Activated CD4-positive, CD25-positive, alpha-beta regulatory T cell treated with anti-CD3 and anti-CD28 coated beads, Interleukin-2, amount 50 U/mL, for 72 hours (primary cell): ENCODE results near the gene MTARC2.
"Not testable (repeated sequence)": the region's sequence is repeated elsewhere in the genome, so short reads cannot be mapped to it uniquely, and the experiment has no call there.

Source experiments
- DNase-seq: peaks from one replicate; pipeline ENCODE4 v3.0.0; 2021

MTARC2 gene

DNA sequence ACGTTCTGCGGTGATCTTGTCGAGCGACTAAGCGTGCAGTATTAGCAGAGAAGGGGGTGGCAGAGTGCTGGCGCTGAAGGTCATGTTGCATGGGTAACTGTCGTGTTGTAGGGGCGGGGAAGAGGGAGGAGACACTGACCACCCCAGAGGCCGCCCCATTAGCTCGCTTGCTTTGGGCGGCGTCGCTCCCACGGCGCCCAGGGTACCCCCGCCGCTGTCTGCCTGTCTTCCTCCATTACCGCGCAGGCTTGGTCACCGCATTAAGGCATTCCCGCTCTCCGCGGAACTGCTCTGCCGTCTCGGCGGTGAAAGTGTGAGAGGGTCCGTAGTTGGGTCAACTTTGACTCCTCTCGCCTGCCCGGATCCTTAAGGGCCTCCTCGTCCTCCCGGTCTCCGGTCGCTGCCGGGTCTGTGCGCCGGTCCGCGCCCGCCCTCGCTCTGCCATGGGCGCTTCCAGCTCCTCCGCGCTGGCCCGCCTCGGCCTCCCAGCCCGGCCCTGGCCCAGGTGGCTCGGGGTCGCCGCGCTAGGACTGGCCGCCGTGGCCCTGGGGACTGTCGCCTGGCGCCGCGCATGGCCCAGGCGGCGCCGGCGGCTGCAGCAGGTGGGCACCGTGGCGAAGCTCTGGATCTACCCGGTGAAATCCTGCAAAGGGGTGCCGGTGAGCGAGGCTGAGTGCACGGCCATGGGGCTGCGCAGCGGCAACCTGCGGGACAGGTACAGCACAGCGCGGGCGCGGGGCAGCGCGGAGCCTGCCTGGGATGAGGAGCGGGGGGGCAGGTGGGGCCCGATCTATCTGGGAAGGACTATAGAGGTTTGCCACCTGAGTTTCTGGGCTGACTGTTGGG is at the start of gene MTARC2:
Gene MTARC2 (plus strand): TSS at position 234 of the 846 bp plus-strand sequence. CDS start 210 bp downstream, at position 444.
- DNase-seq = no peak

DNA sequence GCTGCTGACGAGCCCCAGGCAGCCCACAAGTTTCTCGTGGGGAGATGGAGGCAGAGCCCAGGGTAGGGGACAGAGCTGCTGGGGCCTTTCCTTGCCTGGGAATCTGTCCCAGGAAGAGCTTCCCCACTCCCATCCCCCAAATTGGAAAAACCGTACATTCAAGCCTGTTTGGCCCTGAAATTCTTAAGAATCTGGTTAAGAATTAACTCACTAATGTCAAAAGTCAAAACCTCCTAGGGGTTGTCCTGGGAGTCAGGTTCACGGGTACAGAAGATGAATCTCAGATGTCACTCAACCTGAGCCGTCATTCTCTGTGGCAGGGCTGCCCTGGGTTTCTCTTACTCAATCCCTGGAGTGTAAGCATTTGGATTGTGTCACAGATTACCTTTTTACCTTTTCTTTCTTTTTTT is 49.5 kb upstream of the MTARC2 start:
- DNase-seq = no peak

DNA sequence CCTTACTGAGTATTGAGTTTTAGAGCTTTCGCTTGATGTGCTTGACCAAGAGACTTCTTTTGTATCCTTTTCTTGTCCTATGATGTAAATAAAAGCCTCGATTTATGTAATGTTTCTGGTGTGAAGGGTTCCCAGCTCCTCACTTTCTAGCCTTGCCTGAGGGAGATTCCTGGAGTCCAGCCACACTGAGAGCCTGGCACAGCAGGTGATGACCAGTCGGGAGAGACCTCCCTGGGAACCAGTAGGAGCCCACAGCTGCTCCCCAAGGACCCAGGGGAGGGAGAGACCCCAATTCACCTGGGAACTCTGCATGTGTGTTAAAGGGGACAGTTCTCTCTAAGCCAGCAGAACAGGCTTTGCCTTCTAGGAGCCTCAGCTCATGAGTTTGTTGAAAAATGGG is 49.1 kb upstream of the MTARC2 start:
- DNase-seq = no peak

DNA sequence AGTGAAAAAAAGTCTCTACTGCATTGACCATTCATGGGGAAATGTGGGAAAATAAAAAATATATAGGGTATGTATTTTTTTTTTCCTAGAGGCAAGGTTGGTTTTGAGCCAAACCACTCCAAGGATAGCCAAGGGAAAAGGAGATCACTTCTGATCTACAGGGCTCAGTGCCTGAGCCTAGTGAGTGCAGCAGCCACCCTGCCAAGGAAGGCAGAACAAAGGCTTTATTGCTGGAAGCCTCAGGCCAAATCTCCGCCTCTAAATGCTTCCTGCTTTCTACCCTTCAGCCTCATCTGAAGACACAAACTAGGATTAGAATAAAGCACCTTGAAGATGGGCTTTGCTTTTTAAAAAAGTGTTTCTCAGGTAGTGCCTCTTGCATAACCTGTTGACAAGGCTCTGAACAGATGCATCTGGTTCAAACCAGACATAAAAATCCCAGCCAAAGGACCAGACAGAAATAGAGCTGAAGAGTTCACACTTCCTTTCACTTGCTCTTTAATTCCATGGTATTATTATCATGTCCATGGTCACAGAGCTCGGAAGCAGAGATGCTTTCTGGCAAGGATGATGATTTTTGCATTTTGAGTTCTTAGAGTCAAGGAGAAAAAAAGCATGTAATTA is 47.5 kb upstream of the MTARC2 start:
- DNase-seq = no peak

DNA sequence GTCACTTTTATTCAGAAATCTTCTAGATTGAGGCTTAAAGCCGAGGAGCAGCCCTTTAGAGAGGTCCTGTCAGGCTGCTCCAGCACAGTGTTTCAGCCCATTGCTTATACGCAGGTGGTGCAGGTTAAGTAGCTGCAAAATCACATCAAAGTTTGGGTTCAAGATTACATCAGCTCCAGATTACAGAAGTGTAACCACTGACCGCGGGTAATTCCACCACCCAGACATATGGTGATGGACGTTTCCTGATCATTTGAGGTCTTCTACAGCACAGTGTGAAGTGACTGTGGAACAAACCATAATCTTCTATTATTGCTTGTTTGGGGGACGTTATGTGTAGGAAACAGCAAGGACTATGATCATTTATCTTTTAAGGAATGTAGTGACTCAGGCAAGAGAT is 46.1 kb upstream of the MTARC2 start:
- DNase-seq = no peak

DNA sequence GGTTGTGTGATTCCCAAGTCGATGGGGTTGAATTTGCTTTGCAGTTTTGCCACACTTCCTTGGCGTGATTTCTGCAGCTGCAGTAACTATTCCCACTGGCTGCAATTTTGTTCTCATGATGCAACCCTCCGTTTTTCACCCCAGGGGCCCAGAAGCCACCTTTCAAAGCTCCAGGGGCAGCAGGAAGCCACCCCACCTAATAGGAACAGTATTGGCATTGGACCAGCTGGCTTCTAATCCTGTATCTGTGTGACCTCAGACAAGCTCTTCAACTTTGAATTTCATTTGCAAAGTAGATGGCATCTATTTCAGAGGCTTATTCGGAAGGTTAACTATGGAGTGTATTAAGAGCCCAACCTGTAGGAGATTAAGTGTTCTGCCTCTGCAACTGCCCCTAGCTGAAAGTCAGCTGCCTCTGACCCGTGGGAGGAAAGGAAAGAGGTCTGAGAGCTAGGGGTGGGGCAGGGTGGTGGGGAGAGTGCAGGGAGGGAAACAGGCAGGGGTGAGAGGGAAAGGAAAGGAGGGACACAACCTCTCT is 45.3 kb upstream of the MTARC2 start:
- no peak for DNase-seq

DNA sequence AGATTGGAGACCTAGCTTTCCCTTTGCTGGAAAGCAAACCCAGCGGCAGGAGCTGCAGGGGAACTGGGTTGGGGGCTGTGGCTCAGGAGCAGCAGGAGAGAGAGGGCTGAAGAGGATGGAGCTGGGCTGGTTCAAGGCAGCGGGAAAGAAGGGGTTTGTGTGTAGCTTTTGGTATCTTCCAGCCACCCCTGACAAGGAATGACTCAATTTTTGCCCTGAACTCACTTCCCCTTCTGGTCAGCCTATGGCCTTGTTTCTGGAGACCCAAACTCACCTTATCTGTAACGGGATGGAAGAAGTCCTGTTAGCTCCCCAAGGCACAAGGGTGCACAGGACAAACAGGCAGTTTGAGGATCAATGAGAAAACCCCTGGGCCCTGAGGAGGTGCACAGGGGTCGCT is 44.8 kb upstream of the MTARC2 start:
- no peak for DNase-seq

DNA sequence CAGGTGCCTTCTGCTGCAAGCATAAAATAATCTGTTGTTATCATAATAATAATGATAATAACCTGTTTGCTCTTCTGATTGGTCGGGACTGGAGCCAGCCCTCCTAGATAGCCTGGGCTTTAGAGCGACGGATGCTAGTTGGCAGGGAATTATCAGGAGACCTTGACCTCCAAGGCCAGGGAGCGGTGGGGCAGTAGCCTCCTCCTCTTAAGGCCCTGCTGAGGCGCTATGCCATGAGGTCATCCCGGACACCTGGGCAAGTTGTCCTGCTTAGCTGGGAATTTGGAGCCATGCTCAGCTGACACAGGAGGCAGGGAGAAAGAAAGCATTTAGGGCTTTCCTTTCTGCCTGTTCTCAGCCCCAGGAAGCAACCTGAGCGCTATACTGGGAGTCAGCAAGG is 42.3 kb upstream of the MTARC2 start:
- no peak for DNase-seq

DNA sequence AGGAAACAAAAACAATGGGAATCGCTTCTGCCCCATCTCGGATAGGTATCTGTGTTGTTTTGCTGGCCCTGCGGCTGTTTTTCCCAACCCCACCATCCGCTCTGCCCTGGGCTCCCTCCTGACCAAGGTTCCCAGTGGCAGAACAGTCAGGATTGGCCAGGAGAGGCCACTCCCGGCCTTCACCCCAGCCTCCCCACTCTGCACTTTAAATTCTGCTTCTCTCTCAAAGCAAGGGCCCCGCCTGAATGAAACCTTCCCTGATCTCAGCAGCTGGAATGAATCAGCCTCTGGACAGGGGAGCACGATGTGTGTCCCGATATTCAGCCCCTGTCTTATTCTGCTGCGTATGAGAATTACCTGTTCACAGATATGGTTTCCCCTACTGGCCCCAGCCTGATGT is 41.6 kb upstream of the MTARC2 start:
- no peak for DNase-seq

DNA sequence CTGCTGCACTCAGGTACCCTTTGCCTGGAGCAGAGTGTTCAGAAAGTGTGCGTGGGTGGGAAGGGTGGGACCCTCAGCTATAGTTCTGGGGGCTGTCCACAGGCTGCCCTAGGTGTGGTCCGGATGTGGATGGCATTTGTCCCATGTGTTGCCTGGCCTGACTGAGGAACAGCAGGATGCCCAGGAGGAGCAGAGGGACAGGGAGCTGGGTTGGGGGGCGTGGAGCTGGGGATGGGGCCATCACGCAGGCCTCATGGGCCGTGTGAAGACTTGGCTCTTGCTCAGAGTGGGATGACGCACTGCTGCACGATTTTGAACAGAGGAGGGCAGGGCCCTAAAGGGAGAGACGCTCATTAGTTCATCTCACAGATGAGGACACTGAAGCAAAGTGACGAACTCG is 41.0 kb upstream of the MTARC2 start:
- no peak for DNase-seq

DNA sequence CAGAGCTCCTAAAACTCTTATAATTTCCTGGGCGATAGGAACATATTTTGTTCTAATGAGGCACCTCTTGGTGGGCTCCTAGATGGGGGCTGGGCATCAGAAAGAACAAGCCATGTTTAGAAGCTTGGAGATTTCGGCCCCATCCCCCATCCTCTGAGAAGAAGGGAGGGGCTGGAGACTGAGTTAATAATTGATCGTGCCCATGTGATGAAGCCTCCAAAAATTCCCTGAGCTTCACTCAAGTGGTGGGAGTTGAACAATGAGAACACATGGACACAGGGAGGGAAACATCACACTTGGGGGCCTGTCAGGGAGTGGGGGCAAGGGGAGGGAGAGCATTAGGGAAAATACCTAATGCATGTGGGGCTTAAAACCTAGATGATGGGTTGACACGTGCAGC is 39.9 kb upstream of the MTARC2 start:
- no peak for DNase-seq

DNA sequence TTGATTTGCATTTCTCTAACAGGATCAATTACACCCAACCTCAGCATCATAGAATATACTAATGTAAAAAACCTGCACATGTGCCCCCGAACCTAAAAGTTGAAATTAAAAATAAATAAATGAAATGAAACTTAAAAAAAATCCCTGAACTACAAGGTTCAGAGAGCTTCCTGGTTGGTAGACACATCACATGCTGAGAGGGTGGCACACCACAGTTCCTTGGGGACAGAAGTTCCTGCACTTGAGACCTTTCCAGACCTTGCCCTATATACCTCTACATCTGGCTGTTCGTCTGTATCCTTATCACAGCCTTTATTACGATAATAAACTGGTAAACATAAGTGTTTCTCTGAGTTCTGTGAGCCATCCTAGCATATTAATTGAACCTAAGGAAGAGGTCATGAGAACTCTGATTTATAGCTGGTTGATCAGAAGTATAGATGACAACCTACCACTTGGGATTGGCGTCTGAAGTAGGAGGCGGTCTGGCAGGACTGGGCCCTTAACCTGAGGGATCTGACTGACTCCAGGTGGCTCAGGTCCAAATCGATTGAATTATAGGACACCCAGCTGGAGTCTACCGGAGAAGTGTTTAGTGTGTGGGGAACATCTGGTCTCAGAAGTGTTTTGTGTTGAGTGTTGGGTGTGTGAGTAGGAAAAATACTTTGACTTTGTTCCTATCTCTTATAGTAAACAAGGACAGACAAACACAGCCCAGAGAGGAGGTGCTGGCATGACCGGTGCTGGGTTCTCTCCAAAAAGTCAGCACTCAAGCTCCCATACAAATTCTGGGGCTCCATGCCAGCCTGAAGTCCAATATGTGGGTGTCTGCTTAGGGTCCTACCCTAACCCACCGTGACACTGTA is 39.0 kb upstream of the MTARC2 start:
- DNase-seq = no peak

DNA sequence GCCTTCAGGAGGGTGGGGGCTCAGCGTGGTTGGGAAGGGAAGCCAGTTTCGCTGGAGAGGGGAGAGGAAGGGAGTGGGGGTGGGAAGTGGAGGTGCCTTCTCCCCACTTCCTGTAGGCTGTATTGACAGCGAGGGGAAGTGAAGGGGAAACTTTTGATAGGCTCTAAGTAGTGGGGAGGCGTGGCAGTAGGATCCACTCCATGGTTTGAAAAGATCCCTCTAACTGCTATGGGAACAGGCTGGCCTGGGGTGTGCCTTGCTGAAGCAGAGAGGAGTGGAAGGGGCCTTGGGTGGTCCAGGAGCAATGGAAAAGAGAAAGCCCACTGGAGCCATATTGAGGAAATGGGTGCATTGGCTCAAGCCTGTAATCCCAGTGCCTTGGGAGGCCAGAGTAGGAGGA is 37.8 kb upstream of the MTARC2 start:
- DNase-seq = no peak

DNA sequence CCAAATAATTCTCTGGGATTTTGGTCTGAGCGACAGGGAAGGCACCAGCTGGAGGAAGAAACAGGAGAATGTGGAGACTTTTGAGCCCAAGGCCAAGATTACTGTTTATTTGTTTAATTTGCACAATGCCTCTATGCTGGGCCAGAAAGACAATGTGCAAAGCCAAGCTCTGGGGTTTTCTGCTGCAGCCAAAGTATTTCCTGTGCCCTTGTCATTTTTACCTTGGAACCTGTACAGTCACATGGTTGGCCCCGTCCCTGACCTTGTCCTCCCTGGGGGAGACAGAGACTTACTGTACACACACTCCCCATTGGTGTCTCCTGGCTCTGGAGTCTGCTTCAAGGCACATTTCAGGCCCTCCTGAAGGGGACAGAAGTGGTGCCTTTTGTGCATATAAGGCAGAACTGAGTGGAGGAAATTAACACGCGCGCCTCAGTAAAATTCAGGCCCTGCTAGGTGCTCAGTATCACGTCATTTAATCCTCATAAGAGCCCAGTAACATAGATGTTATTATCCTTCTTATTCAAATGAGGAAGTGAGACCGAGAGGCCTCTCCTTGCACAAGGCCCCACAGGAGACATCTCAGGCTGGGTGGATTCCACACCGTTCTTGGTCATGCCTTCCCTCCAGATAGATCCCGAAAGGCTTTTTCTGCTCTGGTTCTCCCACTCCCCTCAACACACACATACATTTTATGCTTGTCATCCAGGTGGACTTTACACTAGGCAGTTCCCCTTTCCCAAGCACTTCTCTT is 36.9 kb upstream of the MTARC2 start:
- no peak for DNase-seq

DNA sequence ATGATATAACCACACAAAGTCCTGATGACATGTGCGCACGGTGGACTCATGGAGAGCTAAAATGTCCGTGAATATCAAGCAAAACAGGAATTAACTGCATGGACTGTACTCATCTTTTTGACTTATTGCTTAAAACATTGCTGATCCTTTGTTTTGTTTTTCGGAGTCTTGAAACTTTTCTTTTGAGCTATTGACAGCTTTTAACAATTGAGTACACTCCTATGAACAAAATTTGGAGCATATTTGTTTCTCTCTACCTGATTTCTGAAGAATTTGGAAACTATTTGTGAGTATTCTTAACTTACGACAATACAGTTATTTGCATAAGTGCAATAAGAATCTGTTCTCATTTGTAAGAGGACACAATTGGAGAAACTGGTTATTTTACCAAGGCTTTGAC is 32.1 kb upstream of the MTARC2 start:
- DNase-seq = not testable (repeated sequence)

DNA sequence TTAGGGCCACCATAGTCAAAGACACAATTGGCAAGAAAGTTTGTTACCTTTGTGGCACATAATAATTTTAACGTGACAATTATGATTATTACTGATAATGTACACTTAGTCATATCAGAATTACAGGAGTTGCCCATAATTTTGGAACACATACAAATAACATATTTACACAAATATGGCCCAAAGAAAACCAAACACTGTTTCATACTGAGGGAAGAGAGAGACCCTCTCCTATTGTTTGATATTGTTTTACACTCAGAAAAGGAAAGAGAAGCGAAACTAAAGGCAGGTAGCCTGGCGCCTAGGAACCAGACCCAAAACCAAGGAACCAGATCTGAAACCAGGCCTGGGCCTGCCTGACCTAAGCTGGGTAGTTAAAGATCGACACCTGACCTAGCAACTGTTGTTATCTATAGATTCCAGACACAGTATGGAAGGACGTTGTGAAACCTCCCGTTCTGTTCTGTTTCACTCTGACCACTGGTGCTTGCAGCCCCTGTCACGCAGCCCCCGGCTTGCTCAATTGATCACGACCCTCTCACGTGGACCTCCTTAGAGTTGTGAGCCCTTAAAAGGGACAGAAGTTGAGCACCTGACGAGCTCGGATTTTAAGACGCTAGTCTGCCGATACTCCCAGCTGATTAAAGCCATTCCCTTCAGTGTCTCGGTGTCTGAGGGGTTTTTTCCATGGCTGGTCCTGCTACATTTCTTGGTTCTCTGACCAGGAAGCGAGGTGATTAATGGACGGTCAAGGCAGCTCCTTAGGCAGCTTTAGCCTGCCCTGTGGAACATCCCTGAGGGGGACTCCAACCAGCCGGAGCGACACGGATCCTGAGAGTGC is 30.1 kb upstream of the MTARC2 start:
- no peak for DNase-seq

DNA sequence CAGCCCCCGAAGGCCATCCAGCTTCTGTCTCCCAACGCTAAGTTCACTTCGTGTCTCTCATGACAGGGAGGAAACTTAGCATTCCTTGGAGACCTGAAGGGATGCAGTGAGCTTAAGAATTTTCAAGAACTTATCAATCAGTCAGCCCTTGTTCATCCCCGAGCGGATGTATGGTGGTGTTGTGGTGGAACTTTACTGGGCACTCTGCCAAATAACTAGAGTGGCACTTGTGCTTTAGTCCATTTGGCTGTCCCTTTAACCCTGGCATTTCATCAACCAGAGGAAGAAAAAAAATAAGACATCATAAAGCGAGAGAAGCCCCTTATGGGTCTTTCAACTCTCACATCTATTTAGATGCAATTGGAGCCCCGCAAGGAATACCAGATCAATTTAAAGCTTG is 26.9 kb upstream of the MTARC2 start:
- not testable (repeated sequence) for DNase-seq

DNA sequence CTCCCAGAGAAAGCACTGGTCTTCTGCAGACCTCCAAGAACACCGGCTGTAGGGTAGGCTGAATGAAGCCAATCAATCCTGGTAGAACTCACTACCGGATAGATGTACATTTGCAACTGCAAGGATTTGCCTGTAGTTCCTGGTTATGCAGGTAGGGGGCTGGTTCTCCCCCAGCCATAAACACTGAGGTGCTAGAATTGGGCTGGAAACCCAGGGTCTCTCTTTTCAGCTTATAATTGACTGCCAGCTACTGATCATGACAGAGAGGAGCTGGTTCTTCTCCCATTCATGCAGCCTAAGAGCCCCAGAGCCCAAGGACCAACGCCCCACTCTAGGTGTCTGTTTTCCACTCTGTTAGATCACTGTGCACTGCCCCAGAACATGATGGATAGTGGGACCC is 21.5 kb upstream of the MTARC2 start:
- DNase-seq = no peak

DNA sequence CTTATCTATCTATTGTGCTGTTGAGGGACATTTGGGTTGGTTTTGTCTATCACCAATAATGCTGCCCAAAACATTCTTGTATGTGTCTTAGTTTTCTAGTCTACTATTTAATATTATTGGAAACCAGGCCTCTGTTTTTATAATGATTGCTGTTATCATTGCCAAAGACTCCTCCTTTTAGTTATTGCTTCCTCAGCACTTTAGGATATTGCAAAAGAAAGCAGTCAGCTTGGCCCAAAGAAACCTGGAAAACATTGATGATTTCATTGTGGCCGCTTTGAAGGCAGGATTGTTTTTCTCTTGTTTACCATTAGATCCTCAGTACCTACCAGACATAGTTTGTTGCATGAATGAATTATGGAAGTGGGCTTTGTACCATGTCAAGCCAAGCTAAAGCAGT is 20.6 kb upstream of the MTARC2 start:
- no peak for DNase-seq

DNA sequence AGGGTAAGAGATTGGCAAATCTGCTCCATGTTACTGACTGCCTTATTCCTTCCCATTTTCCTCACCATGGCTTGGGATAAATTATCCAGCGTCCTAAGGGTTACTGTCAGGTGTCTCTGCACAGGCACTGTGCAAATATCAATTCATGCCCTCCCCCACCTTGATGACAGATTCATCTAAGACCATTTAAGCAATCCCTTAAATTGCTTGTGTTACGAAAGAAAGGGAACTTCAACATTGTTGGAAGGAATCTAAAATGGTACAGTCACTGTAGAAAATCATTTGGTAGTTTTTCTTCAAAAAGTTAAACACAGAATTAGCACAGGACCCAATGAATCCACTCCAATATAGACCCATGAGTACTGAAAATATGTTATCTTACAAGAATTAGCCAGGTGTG is 17.6 kb upstream of the MTARC2 start:
- DNase-seq = no peak

DNA sequence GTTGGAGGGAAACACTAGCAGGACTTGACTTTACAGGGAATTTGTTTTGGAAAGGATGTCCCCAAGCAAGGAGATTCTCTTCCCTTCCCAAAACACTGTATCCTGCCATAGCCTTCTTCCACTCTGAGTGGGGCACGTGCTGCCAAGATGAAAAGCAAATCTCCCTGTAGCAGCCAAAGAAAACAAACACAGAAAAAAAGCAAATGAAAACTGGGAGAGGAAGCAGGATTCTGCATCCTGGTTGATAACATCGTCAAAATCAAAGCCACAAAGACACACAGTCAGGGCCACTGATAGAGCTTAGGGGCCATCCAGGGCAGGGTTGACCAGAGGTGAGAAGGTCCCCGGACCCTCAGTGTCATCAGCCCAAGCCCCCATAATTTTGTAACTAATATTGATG is 16.0 kb upstream of the MTARC2 start:
- DNase-seq = no peak

DNA sequence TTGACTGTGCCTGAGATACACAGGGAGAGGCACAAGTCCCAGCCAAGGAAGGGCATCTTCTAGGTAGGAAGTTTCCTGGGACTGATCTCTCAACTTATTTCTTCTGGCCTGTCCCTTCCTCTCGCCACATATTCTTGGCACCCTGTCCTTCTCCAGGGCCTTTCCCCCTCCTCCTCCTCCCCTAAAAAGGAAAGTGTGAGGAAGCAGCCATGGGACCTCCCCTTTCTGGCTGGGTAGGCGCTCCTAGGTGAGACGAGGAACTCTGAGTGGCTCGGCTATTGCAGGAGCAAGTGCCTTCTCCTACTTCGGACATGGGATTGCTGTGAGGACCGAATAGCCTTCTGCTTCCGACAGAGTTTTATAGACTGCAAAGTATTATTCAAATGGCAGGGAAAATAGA is 15.5 kb upstream of the MTARC2 start:
- DNase-seq = no peak
